ENCODE data around the gene NDRG2.
"Not testable (repeated sequence)": the region's sequence is repeated elsewhere in the genome, so short reads cannot be mapped to it uniquely, and the experiment has no call there.

NDRG2 gene

DNA sequence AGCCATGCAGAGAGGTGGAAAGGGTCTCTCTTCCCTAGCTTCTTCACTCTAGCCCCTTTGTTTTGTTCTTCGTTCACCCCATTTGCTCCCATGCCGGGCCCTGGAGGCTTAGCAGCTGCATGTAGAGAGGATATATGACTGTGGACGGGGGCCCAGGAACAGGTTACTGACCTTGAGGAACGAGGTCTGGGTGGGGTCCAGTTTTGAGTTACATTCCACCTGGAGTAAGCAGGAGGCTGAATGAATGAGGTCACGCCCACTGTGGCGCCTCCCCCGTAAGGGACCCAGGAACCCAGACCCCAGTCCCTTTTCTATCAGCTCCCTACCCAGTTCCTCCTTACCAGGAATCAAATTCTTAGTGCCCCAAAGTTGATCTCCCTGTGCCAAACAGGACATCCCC lies 6.6 kb downstream of the NDRG2 start:
- peaks cover 12% of the 10 kb centered on the region for H3K4me1 Mint-ChIP-seq

GRCh38 chr14:21017528-21018245 lies 7.2 kb downstream of the NDRG2 start:
- H3K36me3 Mint-ChIP-seq, result peaks cover 3% of the 10 kb centered on the region
- no peak overlapping the region for H3K4me3 Mint-ChIP-seq
- no peak overlapping the region for H3K27ac Mint-ChIP-seq
- H3K27me3 Mint-ChIP-seq, result peaks cover 10% of the 10 kb centered on the region
- peaks cover 8% of the 10 kb centered on the region for H3K4me1 Mint-ChIP-seq
- DNase-seq (ENCODE audit: low spot score in 2 of 2) (no peak), ATAC-seq (ENCODE audit: low read depth) (no peak)
- no peaks in the 10 kb centered on the region for H3K9me3 Mint-ChIP-seq

More for the DNA sequence above, 6.6 kb downstream of the NDRG2 start:
- H3K4me3 Mint-ChIP-seq, result no peak overlapping the region
- ATAC-seq (ENCODE audit: low read depth) (no peak), DNase-seq (ENCODE audit: low spot score in 2 of 2) (no peak)
- peaks cover 3% of the 10 kb centered on the region for H3K36me3 Mint-ChIP-seq
- H3K27ac Mint-ChIP-seq, result no peak overlapping the region
- peaks cover 13% of the 10 kb centered on the region for H3K27me3 Mint-ChIP-seq
- no peaks in the 10 kb centered on the region for H3K9me3 Mint-ChIP-seq

GRCh38 chr14:21016413-21017190 lies 8.3 kb downstream of the NDRG2 start:
- no peak overlapping the region for H3K27ac Mint-ChIP-seq
- H3K4me3 Mint-ChIP-seq, result no peak overlapping the region
- ATAC-seq (ENCODE audit: low read depth) (no peak), DNase-seq (ENCODE audit: low spot score in 2 of 2) (no peak)
- peaks cover 4% of the 10 kb centered on the region for H3K4me1 Mint-ChIP-seq
- peaks cover 7% of the 10 kb centered on the region for H3K27me3 Mint-ChIP-seq
- H3K36me3 Mint-ChIP-seq, result peaks cover 3% of the 10 kb centered on the region
- no peaks in the 10 kb centered on the region for H3K9me3 Mint-ChIP-seq

DNA sequence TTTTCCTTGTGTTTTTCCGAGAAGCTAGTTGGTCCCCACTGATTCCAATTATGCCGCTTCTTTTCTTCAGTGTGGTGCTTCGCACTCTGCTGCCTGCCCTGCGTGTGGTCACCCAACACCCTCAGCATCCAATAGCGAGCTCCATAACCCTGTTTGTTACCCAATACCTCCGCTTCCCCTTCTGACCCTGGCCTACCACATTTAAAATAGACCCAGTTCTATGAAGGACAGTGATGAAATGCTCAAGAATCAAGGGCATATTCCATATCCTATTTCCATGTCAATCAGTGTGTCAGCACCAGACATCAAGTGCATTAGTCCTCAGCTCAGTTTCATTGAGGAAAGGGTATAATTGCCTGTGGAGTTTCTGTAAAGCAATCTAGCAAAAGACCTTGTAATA lies 9.5 kb downstream of the NDRG2 start:
- no peaks in the 10 kb centered on the region for H3K9me3 Mint-ChIP-seq
- peaks cover 3% of the 10 kb centered on the region for H3K36me3 Mint-ChIP-seq
- DNase-seq (ENCODE audit: low spot score in 2 of 2) (no peak), ATAC-seq (ENCODE audit: low read depth) (no peak)
- peaks cover 4% of the 10 kb centered on the region for H3K4me1 Mint-ChIP-seq
- H3K27ac Mint-ChIP-seq, result no peak overlapping the region
- peaks cover 9% of the 10 kb centered on the region for H3K27me3 Mint-ChIP-seq
- no peak overlapping the region for H3K4me3 Mint-ChIP-seq

DNA sequence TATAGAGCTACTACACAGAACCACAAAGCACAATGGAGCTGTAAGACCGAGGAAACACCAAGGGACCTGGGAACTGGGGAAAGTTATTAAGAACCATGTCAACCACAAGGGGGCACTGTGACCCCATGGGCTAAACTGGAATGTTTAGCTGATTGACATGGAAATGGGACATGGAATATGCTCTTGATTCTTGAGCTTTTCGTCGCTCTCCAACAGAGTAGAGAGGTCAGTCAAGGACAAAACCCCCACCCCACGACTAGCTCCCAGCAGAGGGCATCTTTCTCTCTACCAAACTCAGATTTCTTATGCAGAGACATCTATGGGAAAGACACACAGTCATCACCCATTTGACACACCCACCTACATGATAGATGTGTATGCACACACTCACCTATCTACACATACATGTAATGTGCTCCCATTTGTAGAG lies 10.1 kb downstream of the NDRG2 start:
- Mint-ChIP-seq H3K9me3 (no peaks in the 10 kb centered on the region), H3K4me3 (no peak overlapping the region), H3K4me1 (peaks cover 4% of the 10 kb centered on the region), H3K27me3 (peaks cover 9% of the 10 kb centered on the region), H3K36me3 (peaks cover 3% of the 10 kb centered on the region), H3K27ac (no peak overlapping the region)
- peak; percentile 77 to 79 for DNase-seq (ENCODE audit: low spot score in 2 of 2)
- peak; percentile 74 for ATAC-seq (ENCODE audit: low read depth)

DNA sequence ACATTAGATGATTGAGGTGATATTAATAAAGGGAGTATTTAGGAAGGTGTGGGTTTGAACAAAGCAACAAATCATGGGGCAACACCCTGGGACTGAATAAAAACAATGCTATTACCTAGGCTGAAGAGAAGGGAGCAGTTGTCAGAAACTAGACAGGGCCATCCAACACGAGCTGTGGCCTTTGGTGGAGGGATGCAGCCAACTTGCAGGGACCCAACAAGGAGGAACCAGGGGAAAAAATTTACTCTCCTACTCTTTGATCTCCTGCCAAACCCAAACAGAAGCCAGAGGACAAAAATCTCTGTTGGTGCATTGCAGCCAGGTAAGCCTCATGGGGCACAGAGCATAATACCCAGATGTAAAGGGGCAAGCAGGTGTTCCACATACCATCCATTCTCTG lies 13.7 kb downstream of the NDRG2 start:
- Mint-ChIP-seq H3K4me3 (no peak overlapping the region), H3K36me3 (no peaks in the 10 kb centered on the region), H3K9me3 (no peaks in the 10 kb centered on the region), H3K27me3 (peaks cover 12% of the 10 kb centered on the region), H3K4me1 (peaks cover 4% of the 10 kb centered on the region), H3K27ac (no peak overlapping the region)
- ATAC-seq (ENCODE audit: low read depth) (no peak), DNase-seq (ENCODE audit: low spot score in 2 of 2) (no peak)

DNA sequence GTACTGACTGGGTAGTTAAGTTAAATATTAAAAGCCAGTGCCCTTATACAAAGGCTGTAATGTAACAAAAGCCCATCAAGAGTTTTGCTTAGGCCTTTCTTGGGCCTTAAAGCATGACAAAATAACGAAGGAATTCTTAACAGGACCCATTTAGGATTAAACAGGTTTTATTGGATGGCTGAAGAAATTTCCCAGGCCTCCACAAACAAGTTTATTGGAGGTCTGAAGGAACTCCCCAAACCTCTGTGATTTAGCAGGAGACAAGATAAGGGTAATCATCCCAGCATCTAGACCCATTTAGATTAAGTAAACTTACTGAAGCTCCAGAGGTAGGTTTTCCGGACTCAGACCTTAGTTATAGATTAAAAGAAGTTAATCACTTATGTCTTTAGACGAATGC lies 15.1 kb downstream of the NDRG2 start:
- H3K4me1 Mint-ChIP-seq; ATAC-seq (ENCODE audit: low read depth); H3K27me3 Mint-ChIP-seq; H3K27ac Mint-ChIP-seq; H3K4me3 Mint-ChIP-seq; H3K9me3 Mint-ChIP-seq; DNase-seq (ENCODE audit: low spot score in 2 of 2); H3K36me3 Mint-ChIP-seq: not testable (repeated sequence)

- no peak overlapping the region for H3K4me3 Mint-ChIP-seq
- H3K4me1 Mint-ChIP-seq, result no peaks in the 10 kb centered on the region
- no peak overlapping the region for H3K27ac Mint-ChIP-seq
- DNase-seq (ENCODE audit: low spot score in 2 of 2) (no peak), ATAC-seq (ENCODE audit: low read depth) (no peak)
- H3K9me3 Mint-ChIP-seq, result no peaks in the 10 kb centered on the region
- no peaks in the 10 kb centered on the region for H3K27me3 Mint-ChIP-seq
- H3K36me3 Mint-ChIP-seq, result no peaks in the 10 kb centered on the region
These were observed 21.0 kb downstream of the NDRG2 start for GRCh38 chr14:21003788-21004346.

GRCh38 chr14:21001218-21001617 lies 23.6 kb downstream of the NDRG2 start:
- Mint-ChIP-seq H3K4me1 (no peaks in the 10 kb centered on the region), H3K4me3 (no peak overlapping the region), H3K27me3 (no peaks in the 10 kb centered on the region), H3K9me3 (no peaks in the 10 kb centered on the region), H3K27ac (no peak overlapping the region), H3K36me3 (peaks cover 4% of the 10 kb centered on the region)
- DNase-seq (ENCODE audit: low spot score in 2 of 2) (no peak), ATAC-seq (ENCODE audit: low read depth) (no peak)

GRCh38 chr14:20999591-20999990 lies 25.3 kb downstream of the NDRG2 start:
- H3K4me1 Mint-ChIP-seq, result no peaks in the 10 kb centered on the region
- H3K9me3 Mint-ChIP-seq, result no peaks in the 10 kb centered on the region
- ATAC-seq (ENCODE audit: low read depth) (no peak), DNase-seq (ENCODE audit: low spot score in 2 of 2) (no peak)
- peaks cover 16% of the 10 kb centered on the region for H3K36me3 Mint-ChIP-seq
- no peak overlapping the region for H3K27ac Mint-ChIP-seq
- H3K27me3 Mint-ChIP-seq, result no peaks in the 10 kb centered on the region
- H3K4me3 Mint-ChIP-seq, result no peak overlapping the region

GRCh38 chr14:20998674-20999366 lies 26.0 kb downstream of the NDRG2 start, which contains the start of gene SLC39A2:
Gene SLC39A2, plus strand, starts transcription at chr14:20999293. Its CDS starts 154 bp downstream, at chr14:20999447.
- no peak for DNase-seq (ENCODE audit: low spot score in 2 of 2)
- H3K36me3 Mint-ChIP-seq, result peaks cover 23% of the 10 kb centered on the region
- H3K9me3 Mint-ChIP-seq, result no peaks in the 10 kb centered on the region
- H3K4me1 Mint-ChIP-seq, result peaks cover 2% of the 10 kb centered on the region
- no peaks in the 10 kb centered on the region for H3K27me3 Mint-ChIP-seq
- no peak within 1 kb of the TSS for H3K27ac Mint-ChIP-seq
- no peak within 1 kb of the TSS for H3K4me3 Mint-ChIP-seq
- no peak for ATAC-seq (ENCODE audit: low read depth)

DNA sequence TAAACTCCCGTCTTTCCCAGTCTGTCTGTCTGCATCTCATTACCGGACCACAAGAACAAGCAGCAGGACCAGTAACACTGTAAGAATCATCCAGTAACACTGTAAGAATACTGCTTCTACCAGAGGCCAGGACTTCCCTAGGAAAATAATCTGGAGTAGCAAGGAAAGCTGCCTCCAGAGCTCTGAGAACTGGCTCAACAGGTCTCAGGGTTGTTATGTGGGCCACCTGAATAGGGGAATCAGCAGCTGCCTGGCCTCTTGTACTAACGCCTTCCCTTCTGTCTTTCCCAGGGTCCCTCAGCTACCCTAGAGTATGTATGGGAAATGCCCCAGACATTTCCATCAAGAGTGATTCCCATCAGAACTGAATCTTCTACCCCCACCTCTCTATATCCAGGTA lies 26.7 kb downstream of the NDRG2 start:
- H3K9me3 Mint-ChIP-seq, result no peaks in the 10 kb centered on the region
- H3K27me3 Mint-ChIP-seq, result no peaks in the 10 kb centered on the region
- peaks cover 3% of the 10 kb centered on the region for H3K4me1 Mint-ChIP-seq
- peaks cover 25% of the 10 kb centered on the region for H3K36me3 Mint-ChIP-seq
- no peak overlapping the region for H3K27ac Mint-ChIP-seq
- DNase-seq (ENCODE audit: low spot score in 2 of 2) (no peak), ATAC-seq (ENCODE audit: low read depth) (no peak)
- H3K4me3 Mint-ChIP-seq, result no peak overlapping the region

DNA sequence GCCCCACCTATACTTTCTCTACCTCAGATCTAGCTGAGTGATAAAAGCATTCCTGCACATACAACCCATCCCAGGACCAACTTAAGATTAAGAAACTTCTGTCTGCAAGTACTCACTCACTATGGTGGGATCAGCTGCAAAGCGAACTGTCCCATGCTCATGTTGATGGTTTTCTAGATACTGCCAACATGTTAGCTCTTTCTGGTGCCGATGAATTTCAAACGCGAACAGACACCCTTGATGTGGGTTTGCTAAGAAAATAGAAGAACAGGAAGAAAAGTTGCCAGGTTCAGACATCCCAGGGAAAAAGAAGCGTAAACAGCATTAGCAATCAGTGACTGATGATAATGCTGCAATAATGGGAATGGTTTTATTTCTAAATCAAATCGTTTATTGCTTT lies 27.3 kb downstream of the NDRG2 start:
- Mint-ChIP-seq H3K4me3 (no peak overlapping the region), H3K9me3 (no peaks in the 10 kb centered on the region), H3K27me3 (no peaks in the 10 kb centered on the region), H3K27ac (no peak overlapping the region), H3K36me3 (peaks cover 29% of the 10 kb centered on the region), H3K4me1 (peaks cover 3% of the 10 kb centered on the region)
- no peak for DNase-seq (ENCODE audit: low spot score in 2 of 2)
- no peak for ATAC-seq (ENCODE audit: low read depth)

DNA sequence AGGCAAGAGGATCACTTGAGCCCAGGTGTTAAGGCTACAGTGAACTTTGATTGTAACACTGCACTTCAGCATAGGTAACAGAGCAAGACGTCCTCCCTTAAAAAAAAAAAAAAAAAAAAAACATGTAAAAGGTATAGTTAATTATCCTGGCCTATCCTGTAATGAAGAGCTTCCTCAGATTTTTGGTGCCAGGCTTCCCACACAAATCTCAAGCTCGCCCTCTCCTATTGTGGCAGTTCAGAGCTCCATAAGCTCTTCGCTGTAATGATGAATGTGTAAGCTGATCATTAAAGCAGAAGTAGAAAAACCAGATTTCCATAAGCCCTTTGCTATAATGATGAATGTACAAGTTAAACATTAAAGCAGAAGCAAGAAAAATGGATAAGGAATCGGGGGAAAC lies 27.7 kb downstream of the NDRG2 start:
- Mint-ChIP-seq H3K4me3 (no peak overlapping the region), H3K27ac (no peak overlapping the region), H3K4me1 (peaks cover 3% of the 10 kb centered on the region), H3K9me3 (no peaks in the 10 kb centered on the region), H3K27me3 (no peaks in the 10 kb centered on the region), H3K36me3 (peaks cover 29% of the 10 kb centered on the region)
- DNase-seq (ENCODE audit: low spot score in 2 of 2) (no peak), ATAC-seq (ENCODE audit: low read depth) (no peak)

All from memory B cell (primary cell).